ENCODE results near the gene OXCT1.
A peak's percentile ranks its signal among the peaks of the same experiment; 100 is the strongest.

Gene OXCT1

DNA sequence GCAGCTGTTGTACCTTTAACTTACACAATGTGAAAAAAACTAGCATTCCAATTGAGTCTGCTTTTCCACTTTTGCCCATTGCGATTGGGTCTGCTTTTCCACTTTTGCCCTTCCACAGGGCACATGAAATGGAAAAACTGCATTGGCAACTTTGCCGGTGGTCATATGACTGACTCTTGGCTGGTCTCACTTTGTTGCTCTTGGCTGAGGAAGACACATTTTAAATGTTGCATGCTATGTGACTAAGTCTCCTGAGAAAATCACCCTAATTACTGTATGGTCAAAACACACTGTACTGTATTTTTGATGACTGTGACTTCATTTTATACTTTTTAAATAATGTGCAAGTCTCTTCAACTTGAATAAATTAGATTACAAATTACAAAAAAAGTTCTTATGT is 1.6 kb upstream of the OXCT1 start:
- H3K4me3 ChIP-seq (ENCODE audit: insufficient read length, low read depth), result no peak overlapping the region
- H3K9ac ChIP-seq (ENCODE audit: insufficient read length, low read depth), result no peak overlapping the region
- H3K4me1 ChIP-seq (ENCODE audit: insufficient read depth, insufficient read length), result no peaks in the 10 kb centered on the region
- H3K36me3 ChIP-seq (ENCODE audit: insufficient read depth, insufficient read length, low read length), result peaks cover 8% of the 10 kb centered on the region
- H3K27me3 ChIP-seq (ENCODE audit: insufficient read depth, insufficient read length), result peaks cover 19% of the 10 kb centered on the region
- no peak for DNase-seq (ENCODE audit: low read depth, low spot score)
- TF ChIP-seq ZNF274 (IDR thresholded peaks at IDR 0.05; ENCODE audit: low read depth, low read length) (no peak), YY1 (IDR thresholded peaks at IDR 0.05; ENCODE audit: insufficient read depth, insufficient read length) (no peak), SUZ12 (IDR thresholded peaks at IDR 0.05; ENCODE audit: extremely low read depth, insufficient read depth, insufficient read length) (no peak)
- H3K9me3 ChIP-seq (ENCODE audit: insufficient read depth, low read length), result no peaks in the 10 kb centered on the region; the same call in 1 of the 2 replicates

DNA sequence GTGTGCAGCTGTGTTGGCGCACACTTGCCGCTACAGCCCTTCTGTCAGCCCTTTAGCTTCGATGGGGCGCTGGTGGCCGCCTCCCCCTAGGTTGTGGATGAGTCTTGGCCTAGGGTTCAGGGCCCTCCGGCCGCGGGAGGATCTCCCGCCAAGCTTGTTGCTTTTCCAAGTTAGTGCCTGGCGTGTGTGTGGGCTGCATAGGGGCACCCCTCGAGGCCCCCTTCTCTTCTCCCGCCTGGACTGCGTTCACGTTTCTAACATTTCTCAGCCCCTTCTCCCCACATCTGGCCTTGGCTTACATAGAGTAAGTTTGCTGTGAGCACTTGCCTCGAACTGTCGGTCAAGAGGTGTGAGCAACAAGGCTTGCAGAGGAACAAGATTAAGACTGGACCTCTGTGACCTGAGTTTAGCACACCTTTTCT is 413 bp upstream of the OXCT1 start:
- peaks cover 8% of the 10 kb centered on the region for H3K36me3 ChIP-seq (ENCODE audit: insufficient read depth, insufficient read length, low read length)
- peaks cover 19% of the 10 kb centered on the region for H3K27me3 ChIP-seq (ENCODE audit: insufficient read depth, insufficient read length)
- no peaks in the 10 kb centered on the region for H3K4me1 ChIP-seq (ENCODE audit: insufficient read depth, insufficient read length)
- no peak for DNase-seq (ENCODE audit: low read depth, low spot score)
- H3K9ac ChIP-seq (ENCODE audit: insufficient read length, low read depth), result peak overlapping the region; percentile 89
- H3K9me3 ChIP-seq (ENCODE audit: insufficient read depth, low read length), result no peaks in the 10 kb centered on the region; the same call in 1 of the 2 replicates
- H3K4me3 ChIP-seq (ENCODE audit: insufficient read length, low read depth), result peak overlapping the region; percentile 82
- TF ChIP-seq ZNF274 (IDR thresholded peaks at IDR 0.05; ENCODE audit: low read depth, low read length), result no peak
- no peak for TF ChIP-seq SUZ12 (IDR thresholded peaks at IDR 0.05; ENCODE audit: extremely low read depth, insufficient read depth, insufficient read length)
- TF ChIP-seq YY1 (IDR thresholded peaks at IDR 0.05; ENCODE audit: insufficient read depth, insufficient read length), result no peak

DNA sequence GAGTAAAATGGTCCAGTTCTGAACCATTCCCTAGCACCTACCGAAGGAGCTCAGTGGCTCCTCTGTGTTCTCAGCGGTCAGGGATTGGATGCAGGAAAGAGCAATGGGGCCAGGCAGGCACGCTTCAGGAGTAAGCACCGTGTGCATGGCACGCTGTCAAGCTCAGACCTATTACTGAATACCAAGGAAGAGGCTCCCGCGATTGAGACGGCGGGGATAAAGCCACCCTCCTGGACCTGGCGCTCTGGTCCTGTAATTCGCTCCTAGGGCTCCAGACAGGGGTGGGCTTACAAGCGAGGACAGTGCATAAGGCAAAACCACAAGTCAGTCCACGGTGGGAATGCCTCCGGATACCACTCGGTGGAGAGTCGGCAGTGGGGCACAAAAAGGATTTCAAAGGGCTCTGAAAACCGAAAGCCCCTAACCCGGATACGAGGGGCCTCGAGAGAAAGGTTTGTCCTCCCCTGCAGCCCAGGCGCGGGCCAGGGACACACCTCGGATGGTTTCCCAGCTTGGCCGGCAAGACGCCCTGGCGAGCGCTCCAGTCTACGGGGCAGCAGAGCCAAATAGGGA is 988 bp downstream of the OXCT1 start:
- H3K4me3 ChIP-seq (ENCODE audit: insufficient read length, low read depth), result peak overlapping the region; percentile 82
- peak overlapping the region; percentile 89 for H3K9ac ChIP-seq (ENCODE audit: insufficient read length, low read depth)
- TF ChIP-seq SUZ12 (IDR thresholded peaks at IDR 0.05; ENCODE audit: extremely low read depth, insufficient read depth, insufficient read length) (no peak), YY1 (IDR thresholded peaks at IDR 0.05; ENCODE audit: insufficient read depth, insufficient read length) (no peak), ZNF274 (IDR thresholded peaks at IDR 0.05; ENCODE audit: low read depth, low read length) (no peak)
- no peak for DNase-seq (ENCODE audit: low read depth, low spot score)
- H3K4me1 ChIP-seq (ENCODE audit: insufficient read depth, insufficient read length), result no peaks in the 10 kb centered on the region
- H3K36me3 ChIP-seq (ENCODE audit: insufficient read depth, insufficient read length, low read length), result peaks cover 8% of the 10 kb centered on the region
- peaks cover 19% of the 10 kb centered on the region for H3K27me3 ChIP-seq (ENCODE audit: insufficient read depth, insufficient read length)
- H3K9me3 ChIP-seq (ENCODE audit: insufficient read depth, low read length), result no peaks in the 10 kb centered on the region; the same call in 1 of the 2 replicates

DNA sequence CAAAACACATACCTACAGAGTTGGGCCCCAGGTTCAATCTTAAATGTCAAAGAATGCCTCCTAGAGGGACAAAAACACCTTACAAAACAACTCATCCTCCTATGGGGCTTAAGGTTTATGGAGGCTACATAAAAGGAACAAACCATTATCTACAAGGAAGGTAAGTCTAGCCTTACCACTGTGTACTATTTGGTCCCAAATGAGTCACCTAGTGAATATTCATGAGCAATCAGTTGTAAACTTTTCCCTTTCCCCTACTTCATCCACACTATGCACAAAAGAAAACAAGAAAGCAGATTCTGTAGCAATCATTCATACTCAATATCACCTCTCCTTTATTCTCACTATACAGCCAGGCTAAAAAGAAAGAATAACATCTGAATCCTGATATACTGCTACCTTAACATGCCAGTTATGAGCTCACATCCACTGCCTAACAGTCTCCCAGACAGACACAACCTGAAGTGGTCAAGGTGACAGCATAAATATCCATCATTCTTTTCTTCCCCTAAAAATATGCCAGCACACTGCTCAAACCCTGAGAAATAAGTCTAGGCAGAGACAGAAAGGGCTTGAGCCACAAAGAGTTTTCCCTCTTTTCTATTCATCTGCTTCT is 6.2 kb downstream of the OXCT1 start:
- no peaks in the 10 kb centered on the region; the same call in 1 of the 2 replicates for H3K9me3 ChIP-seq (ENCODE audit: insufficient read depth, low read length)
- H3K36me3 ChIP-seq (ENCODE audit: insufficient read depth, insufficient read length, low read length), result peaks cover 30% of the 10 kb centered on the region
- H3K4me1 ChIP-seq (ENCODE audit: insufficient read depth, insufficient read length), result no peaks in the 10 kb centered on the region
- no peak for TF ChIP-seq SUZ12 (IDR thresholded peaks at IDR 0.05; ENCODE audit: extremely low read depth, insufficient read depth, insufficient read length)
- no peak for TF ChIP-seq ZNF274 (IDR thresholded peaks at IDR 0.05; ENCODE audit: low read depth, low read length)
- no peak for TF ChIP-seq YY1 (IDR thresholded peaks at IDR 0.05; ENCODE audit: insufficient read depth, insufficient read length)
- no peak overlapping the region for H3K4me3 ChIP-seq (ENCODE audit: insufficient read length, low read depth)
- H3K9ac ChIP-seq (ENCODE audit: insufficient read length, low read depth), result no peak overlapping the region
- peaks cover 2% of the 10 kb centered on the region for H3K27me3 ChIP-seq (ENCODE audit: insufficient read depth, insufficient read length)
- no peak for DNase-seq (ENCODE audit: low read depth, low spot score)

DNA sequence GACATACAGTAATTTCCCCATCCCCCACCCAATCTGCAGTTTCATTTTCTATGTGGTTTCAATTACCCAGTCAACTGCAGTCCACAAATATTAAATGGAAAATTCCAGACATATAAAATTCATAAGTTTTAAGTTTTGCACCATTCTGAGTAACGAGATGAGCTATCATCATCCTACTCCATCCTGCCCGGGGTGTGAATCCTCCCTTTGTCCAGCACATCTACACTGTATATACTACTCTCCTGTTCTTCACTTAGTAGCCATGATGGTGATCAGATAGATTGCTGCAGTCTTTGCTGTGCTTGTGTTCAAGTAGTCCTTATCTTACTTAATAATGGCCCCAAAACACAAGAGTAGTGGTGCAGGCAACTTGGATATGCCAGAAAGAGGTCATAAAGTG is 11.3 kb downstream of the OXCT1 start:
- H3K4me3 ChIP-seq (ENCODE audit: insufficient read length, low read depth), result no peak overlapping the region
- H3K27me3 ChIP-seq (ENCODE audit: insufficient read depth, insufficient read length), result no peaks in the 10 kb centered on the region
- no peak overlapping the region for H3K9ac ChIP-seq (ENCODE audit: insufficient read length, low read depth)
- no peaks in the 10 kb centered on the region for H3K9me3 ChIP-seq (ENCODE audit: insufficient read depth, low read length)
- no peaks in the 10 kb centered on the region for H3K4me1 ChIP-seq (ENCODE audit: insufficient read depth, insufficient read length)
- TF ChIP-seq SUZ12 (IDR thresholded peaks at IDR 0.05; ENCODE audit: extremely low read depth, insufficient read depth, insufficient read length) (no peak), ZNF274 (IDR thresholded peaks at IDR 0.05; ENCODE audit: low read depth, low read length) (no peak), YY1 (IDR thresholded peaks at IDR 0.05; ENCODE audit: insufficient read depth, insufficient read length) (no peak)
- DNase-seq (ENCODE audit: low read depth, low spot score), result no peak
- peaks cover 43% of the 10 kb centered on the region for H3K36me3 ChIP-seq (ENCODE audit: insufficient read depth, insufficient read length, low read length)

DNA sequence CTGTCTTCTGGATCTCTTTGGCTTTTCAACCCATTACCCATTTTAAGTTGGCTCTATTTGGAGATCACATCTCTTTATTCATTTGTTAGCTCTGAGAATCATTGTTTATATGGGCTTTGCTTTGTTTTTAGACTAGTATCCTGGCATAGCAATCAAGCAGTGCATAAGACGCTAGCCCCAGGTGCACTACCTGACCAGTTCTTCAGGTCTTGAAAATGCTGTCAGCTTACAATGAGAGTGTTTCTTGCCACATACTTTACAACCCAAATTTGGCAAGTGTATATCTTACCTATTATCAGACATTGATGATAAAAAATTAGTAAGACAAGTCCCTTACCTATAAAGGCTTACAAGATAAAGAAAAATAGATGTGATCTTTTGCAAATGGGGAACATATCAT is 12.2 kb downstream of the OXCT1 start:
- Histone ChIP-seq H3K4me1 (ENCODE audit: insufficient read depth, insufficient read length) (no peaks in the 10 kb centered on the region), H3K36me3 (ENCODE audit: insufficient read depth, insufficient read length, low read length) (peaks cover 51% of the 10 kb centered on the region), H3K9me3 (ENCODE audit: insufficient read depth, low read length) (no peaks in the 10 kb centered on the region), H3K27me3 (ENCODE audit: insufficient read depth, insufficient read length) (no peaks in the 10 kb centered on the region), H3K4me3 (ENCODE audit: insufficient read length, low read depth) (no peak overlapping the region), H3K9ac (ENCODE audit: insufficient read length, low read depth) (no peak overlapping the region)
- no peak for TF ChIP-seq YY1 (IDR thresholded peaks at IDR 0.05; ENCODE audit: insufficient read depth, insufficient read length)
- TF ChIP-seq ZNF274 (IDR thresholded peaks at IDR 0.05; ENCODE audit: low read depth, low read length), result no peak
- TF ChIP-seq SUZ12 (IDR thresholded peaks at IDR 0.05; ENCODE audit: extremely low read depth, insufficient read depth, insufficient read length), result no peak
- no peak for DNase-seq (ENCODE audit: low read depth, low spot score)

DNA sequence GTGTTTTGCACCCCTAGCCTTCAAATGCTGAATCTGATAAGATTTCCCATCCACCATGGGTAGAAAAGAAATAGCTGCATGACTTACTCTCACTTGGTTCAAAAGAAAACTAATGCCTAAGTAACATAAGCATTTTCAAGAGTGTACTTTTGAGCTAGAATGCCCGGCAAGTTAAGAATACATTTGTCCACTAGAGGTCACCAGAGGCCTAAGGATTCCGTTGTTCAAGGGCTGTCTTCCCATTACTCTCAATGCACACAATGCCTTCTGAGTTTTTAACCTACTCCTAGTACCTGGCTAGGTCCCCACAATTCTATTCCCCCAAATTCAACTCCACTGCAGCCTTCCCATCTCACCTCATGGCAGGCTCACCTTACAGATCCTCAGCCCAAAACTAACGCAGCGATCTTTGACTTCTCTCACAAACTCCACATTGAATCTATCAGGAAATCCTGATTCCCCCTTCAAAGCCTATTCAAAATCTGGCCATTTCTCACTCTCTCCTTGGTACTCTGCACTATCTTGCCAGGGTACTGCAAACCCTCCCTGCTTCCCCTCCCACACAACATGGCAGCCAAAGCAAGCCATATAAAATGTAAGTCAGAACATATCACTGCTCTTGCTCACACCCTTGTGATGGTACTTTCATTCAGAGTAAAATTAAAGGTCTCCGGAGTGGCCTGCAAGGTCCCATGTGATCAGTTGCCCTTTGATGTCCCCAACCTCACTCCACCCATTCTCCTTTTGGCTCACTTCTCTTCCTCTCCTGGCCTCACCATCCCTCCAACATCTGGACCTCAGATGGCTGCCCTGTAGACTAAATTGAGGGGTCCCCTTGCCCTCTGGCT is 13.4 kb downstream of the OXCT1 start:
- TF ChIP-seq SUZ12 (IDR thresholded peaks at IDR 0.05; ENCODE audit: extremely low read depth, insufficient read depth, insufficient read length) (no peak), ZNF274 (IDR thresholded peaks at IDR 0.05; ENCODE audit: low read depth, low read length) (no peak), YY1 (IDR thresholded peaks at IDR 0.05; ENCODE audit: insufficient read depth, insufficient read length) (no peak)
- Histone ChIP-seq H3K27me3 (ENCODE audit: insufficient read depth, insufficient read length) (no peaks in the 10 kb centered on the region), H3K9ac (ENCODE audit: insufficient read length, low read depth) (no peak overlapping the region), H3K4me1 (ENCODE audit: insufficient read depth, insufficient read length) (no peaks in the 10 kb centered on the region), H3K4me3 (ENCODE audit: insufficient read length, low read depth) (no peak overlapping the region), H3K36me3 (ENCODE audit: insufficient read depth, insufficient read length, low read length) (peaks cover 57% of the 10 kb centered on the region), H3K9me3 (ENCODE audit: insufficient read depth, low read length) (no peaks in the 10 kb centered on the region)
- DNase-seq (ENCODE audit: low read depth, low spot score), result peak; percentile 40
